Astrocyte (in vitro differentiated cells and primary cell): ENCODE data around the gene UCHL5. TPM values are rescaled to one million over a fixed set of nuclear protein-coding genes. Genes with fewer than 3 reads are reported as not detected.
A peak's percentile ranks its signal among the peaks of the same experiment; 100 is the strongest.
"Not testable (repeated sequence)": the region's sequence is repeated elsewhere in the genome, so short reads cannot be mapped to it uniquely, and the experiment has no call there.

Source experiments
- DNase-seq: peaks from one replicate; pipeline ENCODE4 v3.0.0-alpha.2; 2010; ENCODE audit warnings: low read depth
- FAIRE-seq: peaks from 2 replicates; lab custom pipeline; 2011; peaks lifted over from hg19 to GRCh38; lab: Jason Lieb, UNC
- H2AFZ ChIP-seq: 2 replicates; pipeline ENCODE4 v1.6.0; 2012; ENCODE audit warnings: low read depth, low read length, inconsistent platforms
- H3K27ac ChIP-seq: 2 replicates; pipeline ENCODE4 v1.5.1; 2011; ENCODE audit warnings: low read depth, low read length, inconsistent platforms
- H3K27me3 ChIP-seq: 2 replicates; pipeline ENCODE4 v1.6.0; 2011; ENCODE audit warnings: low read length, inconsistent platforms; ENCODE audit not compliant: insufficient read depth
- H3K36me3 ChIP-seq: 2 replicates; pipeline ENCODE4 v1.5.1; 2011; ENCODE audit warnings: low read length, inconsistent platforms; ENCODE audit not compliant: insufficient read depth
- H3K4me1 ChIP-seq: 2 replicates; pipeline ENCODE4 v1.5.1; 2011; ENCODE audit warnings: low read length, inconsistent platforms; ENCODE audit not compliant: insufficient read depth
- H3K4me2 ChIP-seq: 2 replicates; pipeline ENCODE4 v1.6.0; 2012; ENCODE audit warnings: low read length, inconsistent platforms
- H3K4me3 ChIP-seq: 2 replicates; pipeline ENCODE4 v1.5.1; 2011; ENCODE audit warnings: low read depth, mild to moderate bottlenecking, low read length, inconsistent platforms; ENCODE audit not compliant: insufficient read depth
- H3K79me2 ChIP-seq: 2 replicates; pipeline ENCODE4 v1.6.0; 2012; ENCODE audit warnings: mild to moderate bottlenecking, low read length, inconsistent platforms; ENCODE audit not compliant: insufficient read depth
- H3K9ac ChIP-seq: 2 replicates; pipeline ENCODE4 v1.6.0; 2012; ENCODE audit warnings: mild to moderate bottlenecking, low read length, inconsistent platforms
- H3K9me3 ChIP-seq: 2 replicates; pipeline ENCODE4 v1.5.1; 2012; ENCODE audit warnings: low read depth, mild to moderate bottlenecking, low read length, inconsistent platforms; ENCODE audit not compliant: insufficient read depth
- H4K20me1 ChIP-seq: 2 replicates; pipeline ENCODE4 v1.6.0; 2012; ENCODE audit warnings: low read length, inconsistent platforms; ENCODE audit not compliant: insufficient read depth
- H3K27ac Mint-ChIP-seq: one replicate; pipeline ENCODE4 v1.8.0; 2021; ENCODE audit warnings: mild to moderate bottlenecking, mixed read lengths; ENCODE audit not compliant: unreplicated experiment
- H3K27me3 Mint-ChIP-seq: one replicate; pipeline ENCODE4 v1.8.0; 2021; ENCODE audit warnings: low read depth, mixed read lengths; ENCODE audit not compliant: unreplicated experiment
- H3K36me3 Mint-ChIP-seq: one replicate; pipeline ENCODE4 v1.8.0; 2021; ENCODE audit warnings: low read depth, mixed read lengths; ENCODE audit not compliant: unreplicated experiment
- H3K4me1 Mint-ChIP-seq: one replicate; pipeline ENCODE4 v1.8.0; 2021; ENCODE audit warnings: low read depth, mixed read lengths; ENCODE audit not compliant: unreplicated experiment
- H3K4me3 Mint-ChIP-seq: one replicate; pipeline ENCODE4 v1.8.0; 2021; ENCODE audit warnings: mild to moderate bottlenecking, moderate library complexity, mixed read lengths; ENCODE audit not compliant: unreplicated experiment
- H3K9me3 Mint-ChIP-seq: one replicate; pipeline ENCODE4 v1.8.0; 2021; ENCODE audit warnings: mild to moderate bottlenecking, mixed read lengths; ENCODE audit not compliant: unreplicated experiment
- CTCF ChIP-seq: IDR thresholded peaks from 2 replicates; pipeline ENCODE4 v1.5.1; 2011; ENCODE audit warnings: low read depth, mild to moderate bottlenecking, inconsistent platforms, low read length, moderate library complexity; ENCODE audit not compliant: insufficient read depth
- EZH2 ChIP-seq: IDR thresholded peaks from 2 replicates; pipeline ENCODE4 v1.6.1; 2012; ENCODE audit warnings: mild to moderate bottlenecking, low read length, inconsistent platforms; ENCODE audit not compliant: insufficient read depth
- total RNA-seq: library from RNA; stranded (reverse); gene quantifications from 2 replicates; pipeline ENCODE4 v1.2.1, GENCODE V29; 2021

The UCHL5 gene
- total RNA-seq, 1 donor from 2014 or later, result 33.3 TPM

GRCh38 chr1:192994141-192994540 lies 65.0 kb downstream of the UCHL5 start:
- Histone ChIP-seq H3K9me3 (peaks cover 5% of the 10 kb centered on the region), H3K4me1 (no peaks in the 10 kb centered on the region), H3K79me2 (no peaks in the 10 kb centered on the region), H3K36me3 (peaks cover 5% of the 10 kb centered on the region), H3K27ac (no peak overlapping the region), H3K4me2 (no peak overlapping the region), H2AFZ (no peak overlapping the region), H3K9ac (no peak overlapping the region), H3K4me3 (no peak overlapping the region), H3K27me3 (no peaks in the 10 kb centered on the region), H4K20me1 (no peaks in the 10 kb centered on the region)
- Mint-ChIP-seq H3K4me3 (no peak overlapping the region), H3K4me1 (peaks cover 11% of the 10 kb centered on the region), H3K27ac (peak overlapping the region; percentile 92), H3K36me3 (peaks cover 19% of the 10 kb centered on the region), H3K9me3 (peaks cover 8% of the 10 kb centered on the region), H3K27me3 (no peaks in the 10 kb centered on the region)
- no peak for DNase-seq
- TF ChIP-seq EZH2 (no peak), CTCF (no peak)
- FAIRE-seq, result no peak

- Histone ChIP-seq H3K9me3 (peaks cover 5% of the 10 kb centered on the region), H3K36me3 (peaks cover 5% of the 10 kb centered on the region), H3K27me3 (no peaks in the 10 kb centered on the region), H4K20me1 (no peaks in the 10 kb centered on the region), H2AFZ (no peak overlapping the region), H3K27ac (no peak overlapping the region), H3K9ac (no peak overlapping the region), H3K4me3 (no peak overlapping the region), H3K4me2 (no peak overlapping the region), H3K4me1 (no peaks in the 10 kb centered on the region), H3K79me2 (no peaks in the 10 kb centered on the region)
- Mint-ChIP-seq H3K27me3 (no peaks in the 10 kb centered on the region), H3K9me3 (peaks cover 5% of the 10 kb centered on the region), H3K4me3 (peak overlapping the region; percentile 64), H3K4me1 (peaks cover 11% of the 10 kb centered on the region), H3K36me3 (peaks cover 18% of the 10 kb centered on the region), H3K27ac (peak overlapping the region; percentile 92)
- peak; percentile 19 for DNase-seq
- no peak for FAIRE-seq
- TF ChIP-seq EZH2 (no peak), CTCF (no peak)
Measured at GRCh38 chr1:192993426-192994085, 65.6 kb downstream of the UCHL5 start.

GRCh38 chr1:192986748-192987334 lies 72.3 kb downstream of the UCHL5 start:
- H3K4me2 ChIP-seq, H3K4me3 ChIP-seq, H2AFZ ChIP-seq, H3K9me3 ChIP-seq, H3K4me1 ChIP-seq, H3K27me3 ChIP-seq, H3K4me1 Mint-ChIP-seq, H3K9me3 Mint-ChIP-seq, H3K4me3 Mint-ChIP-seq, H3K9ac ChIP-seq, H3K27ac ChIP-seq, H3K36me3 ChIP-seq, H4K20me1 ChIP-seq, H3K27me3 Mint-ChIP-seq, H3K36me3 Mint-ChIP-seq, FAIRE-seq, H3K27ac Mint-ChIP-seq, DNase-seq, H3K79me2 ChIP-seq: not testable (repeated sequence)
